ENCODE data around the gene ZNF346. TPM values are rescaled to one million over a fixed set of nuclear protein-coding genes. Genes with fewer than 3 reads are reported as not detected.

ZNF346 gene
- total RNA-seq, 1 experiment from 2014 or later, result 31.2 TPM

- BruUV-seq (replicated peaks), result no TSS peak
- H3K27me3 Mint-ChIP-seq (ENCODE audit: unreplicated experiment), result peaks cover 13% of the 10 kb centered on the region
- no peak overlapping the region for H3K4me3 Mint-ChIP-seq (ENCODE audit: low read depth, unreplicated experiment)
- no peak for TF ChIP-seq CTCF (IDR thresholded peaks at IDR 0.05; ENCODE audit: unreplicated experiment)
- H3K4me1 Mint-ChIP-seq (ENCODE audit: low read depth, unreplicated experiment), result peaks cover 7% of the 10 kb centered on the region
- H3K27ac Mint-ChIP-seq (ENCODE audit: unreplicated experiment), result no peak overlapping the region
- CTCF ChIA-PET, result no interaction called here
- DNase-seq, result no peak
- H3K9me3 Mint-ChIP-seq (ENCODE audit: low read depth, unreplicated experiment), result peaks cover 6% of the 10 kb centered on the region
- intact Hi-C loops (cut with micrococcal nuclease; ENCODE audit: unreplicated experiment), result no loop called here
- H3K36me3 Mint-ChIP-seq (ENCODE audit: insufficient read depth, unreplicated experiment), result no peaks in the 10 kb centered on the region
Measured at GRCh38 chr5:177123789-177124485, 101.4 kb downstream of the ZNF346 start.

GRCh38 chr5:177124486-177124991 lies 102.0 kb downstream of the ZNF346 start:
- Mint-ChIP-seq H3K9me3 (ENCODE audit: low read depth, unreplicated experiment) (peaks cover 6% of the 10 kb centered on the region), H3K36me3 (ENCODE audit: insufficient read depth, unreplicated experiment) (no peaks in the 10 kb centered on the region), H3K4me1 (ENCODE audit: low read depth, unreplicated experiment) (peaks cover 7% of the 10 kb centered on the region), H3K27me3 (ENCODE audit: unreplicated experiment) (peaks cover 13% of the 10 kb centered on the region), H3K4me3 (ENCODE audit: low read depth, unreplicated experiment) (no peak overlapping the region), H3K27ac (ENCODE audit: unreplicated experiment) (no peak overlapping the region)
- CTCF ChIA-PET, result no interaction called here
- no TSS peak for BruUV-seq (replicated peaks)
- intact Hi-C loops (cut with micrococcal nuclease; ENCODE audit: unreplicated experiment), result no loop called here
- no peak for DNase-seq
- no peak for TF ChIP-seq CTCF (IDR thresholded peaks at IDR 0.05; ENCODE audit: unreplicated experiment)

DNA sequence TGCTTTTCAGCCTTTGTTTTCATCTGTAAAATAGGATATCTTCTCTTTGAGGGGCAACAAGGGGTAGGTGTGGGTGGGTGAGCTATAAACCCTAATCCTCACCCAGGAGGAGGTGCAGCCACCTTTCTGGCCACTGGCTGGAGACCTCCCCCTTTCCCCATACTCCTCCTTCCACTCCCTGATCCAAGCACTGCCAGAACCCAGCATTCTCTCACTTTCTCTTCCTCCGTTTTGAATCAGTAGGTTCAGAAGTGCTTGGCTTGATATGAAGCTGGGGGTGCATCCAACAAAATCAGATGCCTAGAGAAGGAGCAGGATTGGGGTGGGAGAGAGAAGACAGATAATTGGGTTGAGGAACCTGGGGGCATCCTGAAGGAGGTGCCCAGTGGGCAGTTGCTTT lies 104.3 kb downstream of the ZNF346 start:
- Mint-ChIP-seq H3K4me3 (ENCODE audit: low read depth, unreplicated experiment) (no peak overlapping the region), H3K27ac (ENCODE audit: unreplicated experiment) (no peak overlapping the region), H3K4me1 (ENCODE audit: low read depth, unreplicated experiment) (peaks cover 7% of the 10 kb centered on the region), H3K36me3 (ENCODE audit: insufficient read depth, unreplicated experiment) (no peaks in the 10 kb centered on the region), H3K9me3 (ENCODE audit: low read depth, unreplicated experiment) (peaks cover 6% of the 10 kb centered on the region), H3K27me3 (ENCODE audit: unreplicated experiment) (peaks cover 13% of the 10 kb centered on the region)
- intact Hi-C loops (cut with micrococcal nuclease; ENCODE audit: unreplicated experiment), result no loop called here
- TF ChIP-seq CTCF (IDR thresholded peaks at IDR 0.05; ENCODE audit: unreplicated experiment), result no peak
- CTCF ChIA-PET, result interaction anchor here (1.3 to 1.4 kb wide), 2 partner anchors 13 to 329 kb away, joined by 3 to 4 read pairs; no protein-coding TSS in a partner anchor
- BruUV-seq (replicated peaks), result no TSS peak
- DNase-seq, result no peak

DNA sequence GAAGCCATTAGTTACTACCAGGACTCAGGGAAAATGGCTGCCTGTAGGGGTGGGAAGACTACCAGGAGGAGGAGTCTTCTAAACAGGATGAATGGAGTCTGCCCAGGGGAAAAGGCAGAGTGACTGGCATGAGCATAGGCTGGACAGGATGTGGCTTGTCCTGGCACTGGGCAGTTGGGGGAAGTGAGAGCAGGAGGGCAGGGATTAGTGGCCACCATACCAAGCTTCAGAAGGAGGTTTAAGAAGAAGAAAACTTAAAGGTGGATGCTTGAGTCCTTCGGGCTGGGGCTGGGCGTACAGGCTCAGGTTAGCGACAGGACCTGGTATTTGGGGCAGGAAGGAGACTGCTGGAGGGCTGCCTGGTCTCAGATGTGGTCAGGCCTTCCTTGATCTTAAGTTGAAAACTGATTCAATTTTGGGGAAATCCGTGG lies 106.1 kb downstream of the ZNF346 start:
- intact Hi-C loops (cut with micrococcal nuclease; ENCODE audit: unreplicated experiment), result no loop called here
- peaks cover under 1% of the 10 kb centered on the region for H3K36me3 Mint-ChIP-seq (ENCODE audit: insufficient read depth, unreplicated experiment)
- BruUV-seq (replicated peaks), result no TSS peak
- no peaks in the 10 kb centered on the region for H3K9me3 Mint-ChIP-seq (ENCODE audit: low read depth, unreplicated experiment)
- H3K4me1 Mint-ChIP-seq (ENCODE audit: low read depth, unreplicated experiment), result peaks cover 7% of the 10 kb centered on the region
- H3K27ac Mint-ChIP-seq (ENCODE audit: unreplicated experiment), result no peak overlapping the region
- no peak overlapping the region for H3K4me3 Mint-ChIP-seq (ENCODE audit: low read depth, unreplicated experiment)
- no peak for TF ChIP-seq CTCF (IDR thresholded peaks at IDR 0.05; ENCODE audit: unreplicated experiment)
- CTCF ChIA-PET, result interaction anchor here (0.6 kb wide), 1 partner anchor 181 kb away, joined by 3 read pairs; no protein-coding TSS in a partner anchor
- H3K27me3 Mint-ChIP-seq (ENCODE audit: unreplicated experiment), result no peaks in the 10 kb centered on the region
- no peak for DNase-seq

All from Calu3 (cell line).